K562 (cell line): ENCODE measurements around the gene TRIM47. TPM values are rescaled to one million over a fixed set of nuclear protein-coding genes. Genes with fewer than 3 reads are reported as not detected.

Source experiments
- ATAC-seq: fragments of 200-7000 bp; cut with Tn5 transposase; 3 replicates; pipeline ENCODE4 v1.9.1; 2020; ENCODE audit warnings: moderate library complexity
- BruUV-seq: library from RNA; stranded (reverse); fragments of 400-500 nt; replicated peaks from 2 replicates; lab custom pipeline; 2021; lab: Mats Ljungman, UMichigan
- CTCF ChIA-PET: fragments of 300-600 bp; formaldehyde crosslinking; extraction: SDS; loops from one replicate; lab custom pipeline; 2021; ENCODE audit warnings: low intra/inter-chr PET ratio; lab: Yijun Ruan, JAX
- POLR2A ChIA-PET: fragments of 300-600, 350-650 bp; sonication (Branson Sonifier 250); formaldehyde crosslinking; extraction: SDS; loops from one replicate; lab custom pipeline; 2021; ENCODE audit warnings: antibody characterized with exemption, inconsistent platforms; lab: Yijun Ruan, JAX
- DNase-seq, 4 experiments: peaks; one replicate each; pipeline versions ENCODE4 v3.0.0 to v3.0.0-alpha.2; 2011 to 2018; ENCODE audit warnings: low spot score in 3 of 4, mixed read lengths in 3 of 4; ENCODE audit errors: extremely low read depth in 1 of 4
- FAIRE-seq: peaks from 2 replicates; lab custom pipeline; 2011; peaks lifted over from hg19 to GRCh38; lab: Jason Lieb, UNC
- H2AFZ ChIP-seq: 2 replicates; pipeline ENCODE4 v1.6.0; 2011; ENCODE audit warnings: low read depth, low read length, control low read depth, inconsistent platforms
- H3K27ac ChIP-seq: fragments of 200-600 bp; 3 replicates; pipeline ENCODE4 v1.8.0; 2011; ENCODE audit warnings: low read depth, mild to moderate bottlenecking, control low read depth, inconsistent platforms, low read length, moderate library complexity, mixed read lengths; ENCODE audit errors: extremely low read depth
- H3K27me3 ChIP-seq, 2 experiments: fragments of 300-600 bp in 1 of 2; 2 replicates in 1 of 2; 3 replicates in 1 of 2; pipeline versions ENCODE4 v1.6.0 to v1.8.0; 2011; ENCODE audit warnings: inconsistent platforms in 2 of 2, low read length in 2 of 2, mild to moderate bottlenecking in 1 of 2, mixed read lengths in 1 of 2, moderate library complexity in 1 of 2; ENCODE audit not compliant: control insufficient read depth in 2 of 2, insufficient read depth in 2 of 2
- H3K36me3 ChIP-seq: fragments of 300-600 bp; 3 replicates; pipeline ENCODE4 v1.8.0; 2011; ENCODE audit warnings: mild to moderate bottlenecking, low read length, inconsistent platforms; ENCODE audit not compliant: control insufficient read depth, insufficient read depth
- H3K4me1 ChIP-seq, 2 experiments: fragments of 200-600 bp in 1 of 2; replicated peaks in 1 of 2; 2 replicates in 1 of 2; 3 replicates in 1 of 2; pipeline versions ENCODE4 v1.5.1 to v1.8.0; 2011; ENCODE audit warnings: inconsistent platforms in 2 of 2, low read length in 2 of 2, mild to moderate bottlenecking in 1 of 2, mixed read lengths in 1 of 2, moderate library complexity in 1 of 2; ENCODE audit not compliant: control insufficient read depth in 2 of 2, insufficient read depth in 2 of 2
- H3K4me2 ChIP-seq: 2 replicates; pipeline ENCODE4 v1.6.1; 2011; ENCODE audit warnings: low read length, control low read depth, inconsistent platforms, mixed read lengths; ENCODE audit not compliant: insufficient read depth
- H3K4me3 ChIP-seq: fragments of 200-600 bp; sonication (generic), shearing (Covaris generic); 2 replicates; pipeline ENCODE4 v1.5.1; 2016; ENCODE audit warnings: control low read depth, inconsistent platforms
- H3K79me2 ChIP-seq: fragments of 200-600 bp; 3 replicates; pipeline ENCODE4 v1.8.0; 2011; ENCODE audit warnings: low read length, inconsistent platforms; ENCODE audit not compliant: control insufficient read depth, insufficient read depth
- H3K9ac ChIP-seq, 2 experiments: 2 replicates each; pipeline versions ENCODE4 v1.6.0 to v1.6.1; 2011; ENCODE audit warnings: low read depth in 2 of 2, low read length in 2 of 2, control low read depth in 1 of 2, inconsistent platforms in 1 of 2, mild to moderate bottlenecking in 1 of 2, mixed read lengths in 1 of 2; ENCODE audit not compliant: insufficient read depth in 1 of 2
- H3K9me1 ChIP-seq: one replicate; pipeline ENCODE4 v1.6.0; 2011; ENCODE audit warnings: inconsistent platforms, mild to moderate bottlenecking, low read length, moderate library complexity; ENCODE audit not compliant: control insufficient read depth, insufficient read depth
- H3K9me3 ChIP-seq: replicated peaks from 2 replicates; pipeline ENCODE4 v1.5.1; 2011; ENCODE audit warnings: low read depth, low read length, inconsistent platforms; ENCODE audit not compliant: control insufficient read depth, insufficient read depth
- H4K20me1 ChIP-seq: replicated peaks from 2 replicates; pipeline ENCODE4 v1.6.1; 2011; ENCODE audit warnings: low read length, inconsistent platforms, mixed read lengths; ENCODE audit not compliant: control insufficient read depth, insufficient read depth
- POLR2G ChIP-seq: fragments of 200-400 bp; formaldehyde crosslinking; IDR thresholded peaks from 2 replicates; pipeline ENCODE4 v1.6.1; 2017; ENCODE audit warnings: low read depth, mild to moderate bottlenecking, antibody characterized with exemption, low read length, moderate library complexity
- XRCC4 ChIP-seq: IDR thresholded peaks from one replicate; pipeline ENCODE4 v1.6.1; 2011; ENCODE audit not compliant: insufficient read depth, insufficient read length; ENCODE audit errors: extremely low read depth
- ZNF239 ChIP-seq: fragments of 250-450 bp; sonication (Bioruptor Pico); IDR thresholded peaks from 2 replicates; pipeline ENCODE4 v1.4.0; 2020; ENCODE audit warnings: mild to moderate bottlenecking
- WGBS: fragments of 100-300 bp; shearing (Covaris generic); methylation state at CpG from one replicate; pipeline ENCODE4 v1.1.6; 2016; ENCODE audit warnings: low coverage, mixed read lengths; ENCODE audit not compliant: insufficient coverage; ENCODE audit errors: missing lambda C conversion rate; 5-methylcytosine and 5-hydroxymethylcytosine counted together
- in situ Hi-C: fragments of 300-500 bp; cut with MboI; formaldehyde crosslinking; loops from 4 replicates; pipeline ENCODE4 v1.15.0; 2018; ENCODE audit warnings: inconsistent platforms, mixed read lengths
- intact Hi-C: fragments of 100-400 bp; cut with micrococcal nuclease; formaldehyde crosslinking; loops from 2 replicates; pipeline ENCODE4 v1.14.2; 2022
- polyA plus RNA-seq, 8 experiments: library from polyadenylated mRNA; depleted of rRNA in 4 of 8; stranded (reverse) in 5 of 8; unstranded in 3 of 8; fragments of >200 nt; fragmentation: Nextera tagmentation in 2 of 8; fragmentation: Illumina TruSeq in 1 of 8; extraction: Ambion mirVana in 2 of 8; extraction: Trizol in 1 of 8; gene quantifications; 2 replicates each; pipeline versions ENCODE4 v1.2.1 to v1.2.3, GENCODE V29; 2011 to 2014; ENCODE audit warnings: inconsistent platforms in 1 of 8, missing spikeins in 1 of 8
- total RNA-seq, 7 experiments: library from RNA; depleted of rRNA in 6 of 7; stranded (reverse); fragments of >200 nt in 6 of 7; fragmentation: Illumina TruSeq in 2 of 7; extraction: Trizol in 2 of 7; gene quantifications; 2 replicates each; pipeline versions ENCODE4 v1.2.1 to v1.2.3, GENCODE V29; 2011 to 2021; ENCODE audit warnings: low replicate concordance in 1 of 7

TRIM47 gene
- total and polyA plus RNA-seq, 9 of the 15 experiments (the other 6 are each of a cell fraction or from before 2014, with no cell fraction given) = 0.56 to 6.1 (median 3.2) TPM

DNA sequence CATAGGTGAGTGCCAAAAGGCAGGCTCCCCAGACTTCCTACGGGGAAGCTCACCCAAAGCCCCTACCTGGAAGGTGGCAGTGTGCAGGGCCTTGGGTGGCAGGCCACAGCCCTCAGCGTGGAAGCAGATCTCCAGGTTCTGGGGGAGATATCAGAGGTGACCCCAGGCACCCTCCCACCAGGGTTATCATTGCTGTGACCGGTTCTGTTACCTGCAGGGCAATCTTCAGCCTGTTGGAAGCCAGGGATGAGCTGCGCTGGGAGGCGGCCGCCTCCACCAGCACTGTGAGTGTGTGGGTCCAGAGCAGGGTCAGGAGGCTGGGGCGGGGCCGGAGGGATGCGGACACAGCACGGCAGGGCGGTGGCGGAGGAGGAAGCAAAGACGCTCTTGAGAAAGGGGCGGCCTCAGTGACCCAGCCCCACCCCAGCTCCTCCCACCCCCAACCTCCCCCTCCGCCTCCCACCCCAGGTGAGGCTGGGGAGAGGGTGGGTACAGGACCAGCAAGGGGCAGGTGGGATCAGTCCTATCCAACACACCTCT is 47.3 kb downstream of the TRIM47 start:
- BruUV-seq = no TSS peak
- FAIRE-seq (no peak), ATAC-seq (no peak), DNase-seq (peak in 2 of 4 experiments; percentile 50 to 60)
- Histone ChIP-seq H2AFZ (no peak overlapping the region), H3K9me1 (no peaks in the 10 kb centered on the region), H3K4me1 (peaks cover 0 to 58% of the 10 kb centered on the region in 2 experiments; a peak in 3 of 5 replicates), H3K36me3 (peaks cover 93% of the 10 kb centered on the region; the same call in 2 of the 3 replicates), H3K27me3 (no peaks in the 10 kb centered on the region), H3K9ac (peak overlapping the region in 1 of 2 experiments; percentile 72; a peak in 2 of 4 replicates), H3K4me2 (no peak overlapping the region), H3K79me2 (peaks cover 3% of the 10 kb centered on the region; the same call in 1 of the 3 replicates), H3K27ac (no peak overlapping the region), H3K9me3 (no peaks in the 10 kb centered on the region), H3K4me3 (no peak overlapping the region), H4K20me1 (0 out of 2 replicates have a peak, but pooled peaks cover 4% of the 10 kb centered on the region)
- in situ Hi-C loops (no loop called here), intact Hi-C loops (no loop called here)
- TF ChIP-seq ZNF239 (CRISPR knock-in tag) = no peak
- TF ChIP-seq POLR2G = 0 out of 2 replicates have a peak, but pooled peaks have one; percentile 19
- TF ChIP-seq XRCC4 = no peak
- POLR2A ChIA-PET = interaction anchor here (1.0 to 3.5 kb wide), 10 partner anchors 8 to 58 kb away, joined by 3 to 15 read pairs (median 8); partner anchors contain the start of gene UNC13D
- WGBS = 77% methylated on average over 14 of the region's 15 CpGs
- CTCF ChIA-PET = no interaction called here
